ENCODE data around the gene DPYD.

DNA sequence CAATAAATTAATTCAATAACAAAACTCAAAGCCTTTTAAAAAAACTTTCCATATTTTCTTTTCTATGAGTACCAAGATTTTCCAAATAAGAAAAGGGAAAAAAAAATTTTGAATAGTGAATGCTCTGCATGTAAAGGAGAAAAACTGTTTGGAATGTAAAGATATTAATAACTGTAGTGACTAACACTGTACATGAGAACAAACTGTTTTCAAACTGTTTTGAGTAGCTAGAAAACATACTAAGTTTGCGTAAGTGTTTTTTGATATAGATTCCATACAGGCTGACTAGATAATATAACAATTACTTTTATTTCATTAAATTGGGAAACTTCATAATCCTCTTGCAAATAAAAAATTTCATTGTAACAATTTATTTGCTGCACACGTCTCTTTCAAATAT lies 150.5 kb downstream of the DPYD start:
- TF ChIP-seq, protein P1, sequence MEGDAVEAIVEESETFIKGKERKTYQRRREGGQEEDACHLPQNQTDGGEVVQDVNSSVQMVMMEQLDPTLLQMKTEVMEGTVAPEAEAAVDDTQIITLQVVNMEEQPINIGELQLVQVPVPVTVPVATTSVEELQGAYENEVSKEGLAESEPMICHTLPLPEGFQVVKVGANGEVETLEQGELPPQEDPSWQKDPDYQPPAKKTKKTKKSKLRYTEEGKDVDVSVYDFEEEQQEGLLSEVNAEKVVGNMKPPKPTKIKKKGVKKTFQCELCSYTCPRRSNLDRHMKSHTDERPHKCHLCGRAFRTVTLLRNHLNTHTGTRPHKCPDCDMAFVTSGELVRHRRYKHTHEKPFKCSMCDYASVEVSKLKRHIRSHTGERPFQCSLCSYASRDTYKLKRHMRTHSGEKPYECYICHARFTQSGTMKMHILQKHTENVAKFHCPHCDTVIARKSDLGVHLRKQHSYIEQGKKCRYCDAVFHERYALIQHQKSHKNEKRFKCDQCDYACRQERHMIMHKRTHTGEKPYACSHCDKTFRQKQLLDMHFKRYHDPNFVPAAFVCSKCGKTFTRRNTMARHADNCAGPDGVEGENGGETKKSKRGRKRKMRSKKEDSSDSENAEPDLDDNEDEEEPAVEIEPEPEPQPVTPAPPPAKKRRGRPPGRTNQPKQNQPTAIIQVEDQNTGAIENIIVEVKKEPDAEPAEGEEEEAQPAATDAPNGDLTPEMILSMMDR (IDR thresholded peaks at IDR 0.05; ENCODE audit: low read length) = no peak
- TF ChIP-seq EZH2 (IDR thresholded peaks at IDR 0.05; ENCODE audit: borderline replicate concordance, low read length) = no peak

Measured in OCI-LY1 (cell line).